K562 (cell line): ENCODE results near the gene COQ10B. TPM values are rescaled to one million over a fixed set of nuclear protein-coding genes. Genes with fewer than 3 reads are reported as not detected.

Source experiments
- ATAC-seq: fragments of 200-7000 bp; cut with Tn5 transposase; 3 replicates; pipeline ENCODE4 v1.9.1; 2020; ENCODE audit warnings: moderate library complexity
- BruUV-seq: library from RNA; stranded (reverse); fragments of 400-500 nt; replicated peaks from 2 replicates; lab custom pipeline; 2021; lab: Mats Ljungman, UMichigan
- CTCF ChIA-PET: fragments of 300-600 bp; formaldehyde crosslinking; extraction: SDS; loops from one replicate; lab custom pipeline; 2021; ENCODE audit warnings: low intra/inter-chr PET ratio; lab: Yijun Ruan, JAX
- POLR2A ChIA-PET: fragments of 300-600, 350-650 bp; sonication (Branson Sonifier 250); formaldehyde crosslinking; extraction: SDS; loops from one replicate; lab custom pipeline; 2021; ENCODE audit warnings: antibody characterized with exemption, inconsistent platforms; lab: Yijun Ruan, JAX
- DNase-seq, 4 experiments: peaks; one replicate each; pipeline versions ENCODE4 v3.0.0 to v3.0.0-alpha.2; 2011 to 2018; ENCODE audit warnings: low spot score in 3 of 4, mixed read lengths in 3 of 4; ENCODE audit errors: extremely low read depth in 1 of 4
- FAIRE-seq: peaks from 2 replicates; lab custom pipeline; 2011; peaks lifted over from hg19 to GRCh38; lab: Jason Lieb, UNC
- H2AFZ ChIP-seq: 2 replicates; pipeline ENCODE4 v1.6.0; 2011; ENCODE audit warnings: low read depth, low read length, control low read depth, inconsistent platforms
- H3K27ac ChIP-seq: fragments of 200-600 bp; 3 replicates; pipeline ENCODE4 v1.8.0; 2011; ENCODE audit warnings: low read depth, mild to moderate bottlenecking, control low read depth, inconsistent platforms, low read length, moderate library complexity, mixed read lengths; ENCODE audit errors: extremely low read depth
- H3K27me3 ChIP-seq, 2 experiments: fragments of 300-600 bp in 1 of 2; 2 replicates in 1 of 2; 3 replicates in 1 of 2; pipeline versions ENCODE4 v1.6.0 to v1.8.0; 2011; ENCODE audit warnings: inconsistent platforms in 2 of 2, low read length in 2 of 2, mild to moderate bottlenecking in 1 of 2, mixed read lengths in 1 of 2, moderate library complexity in 1 of 2; ENCODE audit not compliant: control insufficient read depth in 2 of 2, insufficient read depth in 2 of 2
- H3K36me3 ChIP-seq: fragments of 300-600 bp; 3 replicates; pipeline ENCODE4 v1.8.0; 2011; ENCODE audit warnings: mild to moderate bottlenecking, low read length, inconsistent platforms; ENCODE audit not compliant: control insufficient read depth, insufficient read depth
- H3K4me1 ChIP-seq, 2 experiments: fragments of 200-600 bp in 1 of 2; replicated peaks in 1 of 2; 2 replicates in 1 of 2; 3 replicates in 1 of 2; pipeline versions ENCODE4 v1.5.1 to v1.8.0; 2011; ENCODE audit warnings: inconsistent platforms in 2 of 2, low read length in 2 of 2, mild to moderate bottlenecking in 1 of 2, mixed read lengths in 1 of 2, moderate library complexity in 1 of 2; ENCODE audit not compliant: control insufficient read depth in 2 of 2, insufficient read depth in 2 of 2
- H3K4me2 ChIP-seq: 2 replicates; pipeline ENCODE4 v1.6.1; 2011; ENCODE audit warnings: low read length, control low read depth, inconsistent platforms, mixed read lengths; ENCODE audit not compliant: insufficient read depth
- H3K4me3 ChIP-seq: fragments of 200-600 bp; sonication (generic), shearing (Covaris generic); 2 replicates; pipeline ENCODE4 v1.5.1; 2016; ENCODE audit warnings: control low read depth, inconsistent platforms
- H3K79me2 ChIP-seq: fragments of 200-600 bp; 3 replicates; pipeline ENCODE4 v1.8.0; 2011; ENCODE audit warnings: low read length, inconsistent platforms; ENCODE audit not compliant: control insufficient read depth, insufficient read depth
- H3K9ac ChIP-seq, 2 experiments: 2 replicates each; pipeline versions ENCODE4 v1.6.0 to v1.6.1; 2011; ENCODE audit warnings: low read depth in 2 of 2, low read length in 2 of 2, control low read depth in 1 of 2, inconsistent platforms in 1 of 2, mild to moderate bottlenecking in 1 of 2, mixed read lengths in 1 of 2; ENCODE audit not compliant: insufficient read depth in 1 of 2
- H3K9me1 ChIP-seq: one replicate; pipeline ENCODE4 v1.6.0; 2011; ENCODE audit warnings: inconsistent platforms, mild to moderate bottlenecking, low read length, moderate library complexity; ENCODE audit not compliant: control insufficient read depth, insufficient read depth
- H3K9me3 ChIP-seq: replicated peaks from 2 replicates; pipeline ENCODE4 v1.5.1; 2011; ENCODE audit warnings: low read depth, low read length, inconsistent platforms; ENCODE audit not compliant: control insufficient read depth, insufficient read depth
- H4K20me1 ChIP-seq: replicated peaks from 2 replicates; pipeline ENCODE4 v1.6.1; 2011; ENCODE audit warnings: low read length, inconsistent platforms, mixed read lengths; ENCODE audit not compliant: control insufficient read depth, insufficient read depth
- CGGBP1 ChIP-seq: fragments of 250-450 bp; sonication (Bioruptor Pico); IDR thresholded peaks from 2 replicates; pipeline ENCODE4 v1.9.0; 2021; ENCODE audit warnings: mild to moderate bottlenecking
- DPF2 ChIP-seq: fragments of 450-650 bp; IDR thresholded peaks from 2 replicates; pipeline ENCODE4 v1.6.1; 2016
- E2F8 ChIP-seq: fragments of 450-650 bp; IDR thresholded peaks from 2 replicates; pipeline ENCODE4 v1.7.1; 2018; ENCODE audit warnings: mild to moderate bottlenecking, low read depth; ENCODE audit not compliant: partially characterized antibody
- ETS2 ChIP-seq: IDR thresholded peaks from 2 replicates; pipeline ENCODE4 v1.6.1; 2016; ENCODE audit warnings: borderline replicate concordance, missing genetic modification characterization, mild to moderate bottlenecking, moderate library complexity, missing compliant biosample characterization; ENCODE audit not compliant: poor library complexity, severe bottlenecking
- HNRNPL ChIP-seq: fragments of 200-400 bp; formaldehyde crosslinking; IDR thresholded peaks from 2 replicates; pipeline ENCODE4 v1.6.1; 2017; ENCODE audit warnings: low read depth, mild to moderate bottlenecking, low read length
- MIER1 ChIP-seq: fragments of 450-650 bp; IDR thresholded peaks from 2 replicates; pipeline ENCODE4 v1.6.1; 2016; ENCODE audit warnings: antibody characterized with exemption, mild to moderate bottlenecking, low read depth
- PRPF4 ChIP-seq: fragments of 200-400 bp; formaldehyde crosslinking; IDR thresholded peaks from one replicate; pipeline ENCODE4 v1.6.1; 2017; ENCODE audit warnings: low read length, low read depth, mild to moderate bottlenecking; ENCODE audit not compliant: insufficient read depth, poor library complexity, severe bottlenecking
- SIX5 ChIP-seq, 2 experiments: IDR thresholded peaks; 2 replicates each; pipeline ENCODE4 v1.6.1; 2011; ENCODE audit warnings: low read length in 2 of 2, borderline replicate concordance in 1 of 2, low read depth in 1 of 2, mild to moderate bottlenecking in 1 of 2, moderate library complexity in 1 of 2; ENCODE audit not compliant: insufficient read depth in 1 of 2
- XRCC5 ChIP-seq: fragments of 200-400 bp; formaldehyde crosslinking; IDR thresholded peaks from 2 replicates; pipeline ENCODE4 v1.6.1; 2017; ENCODE audit warnings: low read depth, mild to moderate bottlenecking, low read length
- ZNF347 ChIP-seq: fragments of 450-650 bp; formaldehyde crosslinking; IDR thresholded peaks from 2 replicates; pipeline ENCODE4 v1.4.0; 2020; ENCODE audit warnings: low read depth, mild to moderate bottlenecking, moderate library complexity
- ZNF766 ChIP-seq: fragments of 200-800 bp; sonication (Bioruptor generic); conservative IDR thresholded peaks from 2 replicates; pipeline ENCODE4 v1.6.1; 2016; ENCODE audit warnings: missing genetic modification characterization, missing compliant biosample characterization
- in situ Hi-C: fragments of 300-500 bp; cut with MboI; formaldehyde crosslinking; loops from 4 replicates; pipeline ENCODE4 v1.15.0; 2018; ENCODE audit warnings: inconsistent platforms, mixed read lengths
- intact Hi-C: fragments of 100-400 bp; cut with micrococcal nuclease; formaldehyde crosslinking; loops from 2 replicates; pipeline ENCODE4 v1.14.2; 2022
- polyA plus RNA-seq, 8 experiments: library from polyadenylated mRNA; depleted of rRNA in 4 of 8; stranded (reverse) in 5 of 8; unstranded in 3 of 8; fragments of >200 nt; fragmentation: Nextera tagmentation in 2 of 8; fragmentation: Illumina TruSeq in 1 of 8; extraction: Ambion mirVana in 2 of 8; extraction: Trizol in 1 of 8; gene quantifications; 2 replicates each; pipeline versions ENCODE4 v1.2.1 to v1.2.3, GENCODE V29; 2011 to 2014; ENCODE audit warnings: inconsistent platforms in 1 of 8, missing spikeins in 1 of 8
- total RNA-seq, 7 experiments: library from RNA; depleted of rRNA in 6 of 7; stranded (reverse); fragments of >200 nt in 6 of 7; fragmentation: Illumina TruSeq in 2 of 7; extraction: Trizol in 2 of 7; gene quantifications; 2 replicates each; pipeline versions ENCODE4 v1.2.1 to v1.2.3, GENCODE V29; 2011 to 2021; ENCODE audit warnings: low replicate concordance in 1 of 7
- TF ChIP-seq, protein P1 (sequence below): sonication (generic); formaldehyde crosslinking; IDR thresholded peaks from 2 replicates; pipeline ENCODE4 v1.4.0; 2020; ENCODE audit warnings: mild to moderate bottlenecking, missing genetic modification reagents
- TF ChIP-seq, protein P2 (sequence below): fragments of 250-450 bp; sonication (Bioruptor Pico); IDR thresholded peaks from 2 replicates; pipeline ENCODE4 v1.8.0; 2022; ENCODE audit warnings: moderate library complexity, mild to moderate bottlenecking, inconsistent platforms
- TF ChIP-seq, protein P3 (sequence below): fragments of 200-400 bp; formaldehyde crosslinking; IDR thresholded peaks from 2 replicates; pipeline ENCODE4 v1.6.1; 2017; ENCODE audit warnings: mild to moderate bottlenecking, low read depth, low read length, moderate library complexity

COQ10B gene
- total and polyA plus RNA-seq, 9 of the 15 experiments (the other 6 are each of a cell fraction or from before 2014, with no cell fraction given) = 3.1 to 13.1 (median 7.7) TPM

GRCh38 chr2:197419438-197419837 lies 33.9 kb upstream of the COQ10B start:
- intact Hi-C loops = no loop called here
- Histone ChIP-seq H3K9me1 (no peaks in the 10 kb centered on the region), H3K79me2 (peaks cover 50% of the 10 kb centered on the region), H2AFZ (no peak overlapping the region), H3K4me2 (no peak overlapping the region), H3K4me1 (no peaks in the 10 kb centered on the region; a peak in 1 of 5 replicates), H3K27me3 (no peaks in the 10 kb centered on the region), H3K27ac (no peak overlapping the region), H4K20me1 (0 out of 2 replicates have a peak, but pooled peaks cover 3% of the 10 kb centered on the region), H3K9ac (no peak overlapping the region), H3K9me3 (no peaks in the 10 kb centered on the region), H3K36me3 (peaks cover 90% of the 10 kb centered on the region), H3K4me3 (no peak overlapping the region)
- TSS peak; percentile 5 for BruUV-seq
- ChIA-PET CTCF (no interaction called here), POLR2A (no interaction called here)
- in situ Hi-C loops = no loop called here
- no peak for ATAC-seq
- DNase-seq = no peak
- FAIRE-seq = no peak
- TF ChIP-seq, protein P1, sequence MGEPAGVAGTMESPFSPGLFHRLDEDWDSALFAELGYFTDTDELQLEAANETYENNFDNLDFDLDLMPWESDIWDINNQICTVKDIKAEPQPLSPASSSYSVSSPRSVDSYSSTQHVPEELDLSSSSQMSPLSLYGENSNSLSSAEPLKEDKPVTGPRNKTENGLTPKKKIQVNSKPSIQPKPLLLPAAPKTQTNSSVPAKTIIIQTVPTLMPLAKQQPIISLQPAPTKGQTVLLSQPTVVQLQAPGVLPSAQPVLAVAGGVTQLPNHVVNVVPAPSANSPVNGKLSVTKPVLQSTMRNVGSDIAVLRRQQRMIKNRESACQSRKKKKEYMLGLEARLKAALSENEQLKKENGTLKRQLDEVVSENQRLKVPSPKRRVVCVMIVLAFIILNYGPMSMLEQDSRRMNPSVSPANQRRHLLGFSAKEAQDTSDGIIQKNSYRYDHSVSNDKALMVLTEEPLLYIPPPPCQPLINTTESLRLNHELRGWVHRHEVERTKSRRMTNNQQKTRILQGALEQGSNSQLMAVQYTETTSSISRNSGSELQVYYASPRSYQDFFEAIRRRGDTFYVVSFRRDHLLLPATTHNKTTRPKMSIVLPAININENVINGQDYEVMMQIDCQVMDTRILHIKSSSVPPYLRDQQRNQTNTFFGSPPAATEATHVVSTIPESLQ (CRISPR knock-in tag) = no peak
- TF ChIP-seq ETS2 (tag) (no peak), PRPF4 (no peak), ZNF347 (CRISPR knock-in tag) (no peak), E2F8 (no peak), CGGBP1 (CRISPR knock-in tag) (no peak), HNRNPL (no peak), SIX5 (IDR thresholded peaks at IDR 0.05; ENCODE audit: borderline replicate concordance in 1 of 2, insufficient read depth in 1 of 2, low read depth in 1 of 2, low read length in 2 of 2) (no peak), MIER1 (no peak), DPF2 (no peak), XRCC5 (no peak), ZNF766 (CRISPR knock-in tag) (no peak)
- TF ChIP-seq, protein P2, sequence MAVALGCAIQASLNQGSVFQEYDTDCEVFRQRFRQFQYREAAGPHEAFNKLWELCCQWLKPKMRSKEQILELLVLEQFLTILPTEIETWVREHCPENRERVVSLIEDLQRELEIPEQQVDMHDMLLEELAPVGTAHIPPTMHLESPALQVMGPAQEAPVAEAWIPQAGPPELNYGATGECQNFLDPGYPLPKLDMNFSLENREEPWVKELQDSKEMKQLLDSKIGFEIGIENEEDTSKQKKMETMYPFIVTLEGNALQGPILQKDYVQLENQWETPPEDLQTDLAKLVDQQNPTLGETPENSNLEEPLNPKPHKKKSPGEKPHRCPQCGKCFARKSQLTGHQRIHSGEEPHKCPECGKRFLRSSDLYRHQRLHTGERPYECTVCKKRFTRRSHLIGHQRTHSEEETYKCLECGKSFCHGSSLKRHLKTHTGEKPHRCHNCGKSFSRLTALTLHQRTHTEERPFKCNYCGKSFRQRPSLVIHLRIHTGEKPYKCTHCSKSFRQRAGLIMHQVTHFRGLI = no peak
- TF ChIP-seq, protein P3, sequence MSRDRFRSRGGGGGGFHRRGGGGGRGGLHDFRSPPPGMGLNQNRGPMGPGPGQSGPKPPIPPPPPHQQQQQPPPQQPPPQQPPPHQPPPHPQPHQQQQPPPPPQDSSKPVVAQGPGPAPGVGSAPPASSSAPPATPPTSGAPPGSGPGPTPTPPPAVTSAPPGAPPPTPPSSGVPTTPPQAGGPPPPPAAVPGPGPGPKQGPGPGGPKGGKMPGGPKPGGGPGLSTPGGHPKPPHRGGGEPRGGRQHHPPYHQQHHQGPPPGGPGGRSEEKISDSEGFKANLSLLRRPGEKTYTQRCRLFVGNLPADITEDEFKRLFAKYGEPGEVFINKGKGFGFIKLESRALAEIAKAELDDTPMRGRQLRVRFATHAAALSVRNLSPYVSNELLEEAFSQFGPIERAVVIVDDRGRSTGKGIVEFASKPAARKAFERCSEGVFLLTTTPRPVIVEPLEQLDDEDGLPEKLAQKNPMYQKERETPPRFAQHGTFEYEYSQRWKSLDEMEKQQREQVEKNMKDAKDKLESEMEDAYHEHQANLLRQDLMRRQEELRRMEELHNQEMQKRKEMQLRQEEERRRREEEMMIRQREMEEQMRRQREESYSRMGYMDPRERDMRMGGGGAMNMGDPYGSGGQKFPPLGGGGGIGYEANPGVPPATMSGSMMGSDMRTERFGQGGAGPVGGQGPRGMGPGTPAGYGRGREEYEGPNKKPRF = no peak
